HepG2 (cell line): ENCODE measurements around the gene CCN2. TPM values are rescaled to one million over a fixed set of nuclear protein-coding genes. Genes with fewer than 3 reads are reported as not detected.

Source experiments
- ATAC-seq: fragments of 200-7000 bp; cut with Tn5 transposase; 3 replicates; pipeline ENCODE4 v1.9.1; 2020; ENCODE audit warnings: mild to moderate bottlenecking, moderate library complexity
- BruUV-seq: library from RNA; stranded (reverse); fragments of 400-500 nt; replicated peaks from 2 replicates; lab custom pipeline; 2021; lab: Mats Ljungman, UMichigan
- CTCF ChIA-PET: fragments of 300-600 bp; formaldehyde crosslinking; extraction: SDS; loops from one replicate; lab custom pipeline; 2021; ENCODE audit warnings: low total read pairs, inconsistent platforms, low intra/inter-chr PET ratio; lab: Yijun Ruan, JAX
- POLR2A ChIA-PET: fragments of 350-600 bp; sonication (Branson Sonifier 250); formaldehyde crosslinking; loops from one replicate; lab custom pipeline; 2020; ENCODE audit warnings: antibody characterized with exemption, inconsistent platforms; lab: Yijun Ruan, JAX
- DNase-seq: peaks from one replicate; pipeline ENCODE4 v3.0.0-alpha.2; 2015; ENCODE audit warnings: low spot score
- FAIRE-seq: peaks from 3 replicates; lab custom pipeline; 2011; peaks lifted over from hg19 to GRCh38; lab: Jason Lieb, UNC
- H2AFZ ChIP-seq: one replicate; pipeline ENCODE4 v1.6.1; 2011; ENCODE audit warnings: low read length, inconsistent platforms
- H3K27ac ChIP-seq: fragments of 300-600 bp; 3 replicates; pipeline ENCODE4 v1.8.0; 2011; ENCODE audit warnings: mixed run types, mild to moderate bottlenecking, mixed read lengths, low read length, inconsistent platforms; ENCODE audit not compliant: insufficient read depth; ENCODE audit errors: extremely low read length
- H3K27me3 ChIP-seq, 2 experiments: fragments of 200-600 bp in 1 of 2; 2 replicates in 1 of 2; 3 replicates in 1 of 2; pipeline versions ENCODE4 v1.6.0 to v1.8.0; 2011; ENCODE audit warnings: low read length in 2 of 2, mild to moderate bottlenecking in 2 of 2, moderate library complexity in 2 of 2, inconsistent platforms in 1 of 2; ENCODE audit not compliant: insufficient read depth in 2 of 2, control insufficient read depth in 1 of 2
- H3K36me3 ChIP-seq, 2 experiments: fragments of 200-600 bp in 1 of 2; replicated peaks in 1 of 2; 2 replicates in 1 of 2; 3 replicates in 1 of 2; pipeline versions ENCODE4 v1.5.1 to v1.8.0; 2011; ENCODE audit warnings: low read length in 2 of 2, inconsistent platforms in 1 of 2; ENCODE audit not compliant: insufficient read depth in 2 of 2, control insufficient read depth in 1 of 2
- H3K4me1 ChIP-seq: 2 replicates; pipeline ENCODE4 v1.5.1; 2012; ENCODE audit warnings: low read length, inconsistent platforms; ENCODE audit not compliant: insufficient read depth
- H3K4me2 ChIP-seq: 2 replicates; pipeline ENCODE4 v1.6.0; 2011; ENCODE audit warnings: low read depth, low read length, inconsistent platforms
- H3K4me3 ChIP-seq, 3 experiments: fragments of 200-600 bp in 1 of 3; sonication (generic), shearing (Covaris generic) in 1 of 3; replicated peaks in 1 of 3; 2 replicates each; pipeline ENCODE4 v1.5.1; 2011 to 2016; ENCODE audit warnings: low read length in 3 of 3, inconsistent platforms in 2 of 3, low read depth in 2 of 3, mild to moderate bottlenecking in 2 of 3, control low read depth in 1 of 3, mixed read lengths in 1 of 3; ENCODE audit not compliant: insufficient read depth in 1 of 3
- H3K79me2 ChIP-seq: one replicate; pipeline ENCODE4 v1.6.1; 2011; ENCODE audit warnings: low read length, inconsistent platforms; ENCODE audit not compliant: insufficient read depth
- H3K9ac ChIP-seq: 2 replicates; pipeline ENCODE4 v1.6.0; 2011; ENCODE audit warnings: mild to moderate bottlenecking, low read depth, low read length, inconsistent platforms; ENCODE audit not compliant: insufficient read depth
- H3K9me3 ChIP-seq: 2 replicates; pipeline ENCODE4 v1.5.1; 2012; ENCODE audit warnings: mild to moderate bottlenecking, low read length
- H4K20me1 ChIP-seq: 2 replicates; pipeline ENCODE4 v1.6.0; 2011; ENCODE audit warnings: inconsistent platforms, mild to moderate bottlenecking, low read length, moderate library complexity; ENCODE audit not compliant: insufficient read depth
- AGO2 ChIP-seq: fragments of 200-400 bp; formaldehyde crosslinking; optimal IDR thresholded peaks from 2 replicates; pipeline ENCODE3; 2017; ENCODE audit warnings: mild to moderate bottlenecking, low read depth, low read length, moderate library complexity
- FOXJ3 ChIP-seq: sonication (generic); formaldehyde crosslinking; IDR thresholded peaks from 2 replicates; pipeline ENCODE4 v1.4.0; 2020; ENCODE audit warnings: missing genetic modification reagents, mild to moderate bottlenecking, borderline replicate concordance
- ZNF10 ChIP-seq: sonication (generic); formaldehyde crosslinking; IDR thresholded peaks from 2 replicates; pipeline ENCODE4 v1.4.0; 2020; ENCODE audit warnings: mild to moderate bottlenecking, low read depth, missing genetic modification reagents, borderline replicate concordance
- ZNF124 ChIP-seq: sonication (generic); formaldehyde crosslinking; IDR thresholded peaks from 2 replicates; pipeline ENCODE4 v1.4.0; 2020; ENCODE audit warnings: missing genetic modification reagents
- WGBS: methylation state at CpG from one replicate; pipeline ENCODE4 v1.1.6; 2017; ENCODE audit warnings: low lambda C conversion rate; 5-methylcytosine and 5-hydroxymethylcytosine counted together
- in situ Hi-C: cut with HindIII; loops from 2 replicates; pipeline ENCODE4 v1.10.0; 2017; ENCODE audit warnings: low pct_unique_long_range_greater_than_20kb; ENCODE audit not compliant: extremely low pct_ligation_motif_present
- intact Hi-C: fragments of 100-400 bp; cut with micrococcal nuclease; formaldehyde crosslinking; loops from one replicate; pipeline ENCODE4 v1.10.0; 2022; ENCODE audit not compliant: unreplicated experiment
- polyA plus RNA-seq, 8 experiments: library from polyadenylated mRNA; depleted of rRNA in 3 of 8; stranded (reverse) in 7 of 8; unstranded in 1 of 8; fragments of >200 nt; fragmentation: Illumina TruSeq in 4 of 8; extraction: Trizol in 4 of 8; gene quantifications; 2 replicates each; pipeline versions ENCODE4 v1.2.1 to v1.2.3, GENCODE V29; 2011 to 2016; ENCODE audit warnings: low read depth in 4 of 8, missing spikeins in 1 of 8, mixed read lengths in 1 of 8; ENCODE audit not compliant: insufficient read depth in 1 of 8
- total RNA-seq, 5 experiments: library from RNA; depleted of rRNA; stranded (reverse); fragments of >200 nt; fragmentation: Illumina TruSeq; extraction: Trizol; gene quantifications; 2 replicates each; pipeline ENCODE4 v1.2.3, GENCODE V29; 2016; ENCODE audit warnings: low read depth in 1 of 5
- TF ChIP-seq, protein P1 (sequence below), 2 experiments: fragments of 450-650 bp in 1 of 2; sonication (generic) in 1 of 2; formaldehyde crosslinking in 1 of 2; IDR thresholded peaks; 2 replicates each; pipeline versions ENCODE4 v1.6.1 to v1.8.0; 2016 to 2022; ENCODE audit warnings: antibody characterized with exemption in 1 of 2, mild to moderate bottlenecking in 1 of 2, missing genetic modification reagents in 1 of 2
- TF ChIP-seq, protein P2 (sequence below), 2 experiments: fragments of 450-650 bp in 1 of 2; sonication (generic) in 1 of 2; formaldehyde crosslinking; IDR thresholded peaks; 2 replicates each; pipeline versions ENCODE4 v1.5.0 to v1.8.0; 2020 to 2022; ENCODE audit warnings: mild to moderate bottlenecking in 1 of 2, missing genetic modification reagents in 1 of 2

The CCN2 gene
- total and polyA plus RNA-seq, 2 of the 13 experiments (the other 11 are each of a cell fraction or from before 2014, with no cell fraction given), result 34.7 to 316 TPM

DNA sequence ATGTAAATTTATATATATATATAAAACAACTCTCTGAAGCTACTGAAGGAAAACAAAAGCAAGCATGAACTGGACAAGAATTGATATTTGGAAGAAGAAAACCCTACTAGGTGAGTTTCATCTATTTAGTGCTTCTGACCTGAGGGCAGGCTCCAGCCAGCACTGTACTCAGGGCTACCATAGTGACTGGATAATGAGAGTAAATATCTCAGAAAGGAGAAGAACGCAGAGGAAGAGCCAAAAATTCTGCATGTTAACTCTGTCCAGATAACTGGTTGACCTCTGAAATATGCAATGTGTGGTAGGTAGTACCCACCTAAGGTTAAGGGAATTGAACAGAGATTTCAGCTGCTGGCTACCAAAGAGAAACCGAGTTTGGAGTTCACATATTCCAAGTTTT is 41.4 kb upstream of the CCN2 start:
- no peak overlapping the region for H3K27ac ChIP-seq
- ATAC-seq (no peak), FAIRE-seq (no peak), DNase-seq (no peak)
- WGBS, result 67% methylated on average over 2 of the region's 2 CpGs
- BruUV-seq, result no TSS peak
- H3K27me3 ChIP-seq, result no peaks in the 10 kb centered on the region
- H3K36me3 ChIP-seq, result no peaks in the 10 kb centered on the region
- H4K20me1 ChIP-seq, result no peaks in the 10 kb centered on the region
- no peak overlapping the region for H2AFZ ChIP-seq
- peaks cover 12% of the 10 kb centered on the region for H3K9me3 ChIP-seq
- POLR2A ChIA-PET, result no interaction called here
- no peak overlapping the region for H3K9ac ChIP-seq
- no peak overlapping the region for H3K4me3 ChIP-seq
- CTCF ChIA-PET, result no interaction called here
- no peaks in the 10 kb centered on the region for H3K79me2 ChIP-seq
- H3K4me2 ChIP-seq, result no peak overlapping the region
- in situ Hi-C loops, result no loop called here
- intact Hi-C loops, result no loop called here
- peaks cover 10% of the 10 kb centered on the region for H3K4me1 ChIP-seq
- TF ChIP-seq ZNF10 (CRISPR knock-in tag), result no peak

DNA sequence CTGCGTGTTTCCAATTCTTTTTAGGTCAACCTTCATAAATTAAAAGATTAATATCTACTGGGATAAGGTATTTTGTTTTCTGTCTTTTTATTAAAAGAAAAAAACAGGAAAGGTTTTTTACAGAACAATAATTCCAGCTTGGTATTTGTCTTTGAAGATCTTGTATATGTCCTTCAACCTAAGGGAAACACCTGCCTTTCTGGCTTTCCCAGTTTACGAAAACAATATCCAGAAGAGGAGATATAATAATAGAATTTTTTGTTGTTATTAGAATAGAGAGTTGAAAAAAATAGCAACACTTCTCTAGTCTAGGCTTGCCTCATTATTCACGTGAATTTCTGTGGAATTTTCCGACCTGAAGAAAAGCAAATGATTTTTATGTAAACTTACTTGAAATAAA is 37.9 kb upstream of the CCN2 start:
- Histone ChIP-seq H3K9ac (no peak overlapping the region), H2AFZ (no peak overlapping the region), H3K4me1 (peaks cover 9% of the 10 kb centered on the region), H3K27ac (no peak overlapping the region), H4K20me1 (no peaks in the 10 kb centered on the region), H3K36me3 (no peaks in the 10 kb centered on the region), H3K27me3 (no peaks in the 10 kb centered on the region), H3K4me3 (no peak overlapping the region), H3K4me2 (no peak overlapping the region), H3K9me3 (peaks cover 12% of the 10 kb centered on the region), H3K79me2 (no peaks in the 10 kb centered on the region)
- TF ChIP-seq, protein P1, sequence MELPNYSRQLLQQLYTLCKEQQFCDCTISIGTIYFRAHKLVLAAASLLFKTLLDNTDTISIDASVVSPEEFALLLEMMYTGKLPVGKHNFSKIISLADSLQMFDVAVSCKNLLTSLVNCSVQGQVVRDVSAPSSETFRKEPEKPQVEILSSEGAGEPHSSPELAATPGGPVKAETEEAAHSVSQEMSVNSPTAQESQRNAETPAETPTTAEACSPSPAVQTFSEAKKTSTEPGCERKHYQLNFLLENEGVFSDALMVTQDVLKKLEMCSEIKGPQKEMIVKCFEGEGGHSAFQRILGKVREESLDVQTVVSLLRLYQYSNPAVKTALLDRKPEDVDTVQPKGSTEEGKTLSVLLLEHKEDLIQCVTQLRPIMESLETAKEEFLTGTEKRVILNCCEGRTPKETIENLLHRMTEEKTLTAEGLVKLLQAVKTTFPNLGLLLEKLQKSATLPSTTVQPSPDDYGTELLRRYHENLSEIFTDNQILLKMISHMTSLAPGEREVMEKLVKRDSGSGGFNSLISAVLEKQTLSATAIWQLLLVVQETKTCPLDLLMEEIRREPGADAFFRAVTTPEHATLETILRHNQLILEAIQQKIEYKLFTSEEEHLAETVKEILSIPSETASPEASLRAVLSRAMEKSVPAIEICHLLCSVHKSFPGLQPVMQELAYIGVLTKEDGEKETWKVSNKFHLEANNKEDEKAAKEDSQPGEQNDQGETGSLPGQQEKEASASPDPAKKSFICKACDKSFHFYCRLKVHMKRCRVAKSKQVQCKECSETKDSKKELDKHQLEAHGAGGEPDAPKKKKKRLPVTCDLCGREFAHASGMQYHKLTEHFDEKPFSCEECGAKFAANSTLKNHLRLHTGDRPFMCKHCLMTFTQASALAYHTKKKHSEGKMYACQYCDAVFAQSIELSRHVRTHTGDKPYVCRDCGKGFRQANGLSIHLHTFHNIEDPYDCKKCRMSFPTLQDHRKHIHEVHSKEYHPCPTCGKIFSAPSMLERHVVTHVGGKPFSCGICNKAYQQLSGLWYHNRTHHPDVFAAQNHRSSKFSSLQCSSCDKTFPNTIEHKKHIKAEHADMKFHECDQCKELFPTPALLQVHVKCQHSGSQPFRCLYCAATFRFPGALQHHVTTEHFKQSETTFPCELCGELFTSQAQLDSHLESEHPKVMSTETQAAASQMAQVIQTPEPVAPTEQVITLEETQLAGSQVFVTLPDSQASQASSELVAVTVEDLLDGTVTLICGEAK (IDR thresholded peaks at IDR 0.05), result no peak
- TF ChIP-seq, protein P1 (CRISPR knock-in tag; IDR thresholded peaks at IDR 0.05), result no peak
- TF ChIP-seq, protein P2, sequence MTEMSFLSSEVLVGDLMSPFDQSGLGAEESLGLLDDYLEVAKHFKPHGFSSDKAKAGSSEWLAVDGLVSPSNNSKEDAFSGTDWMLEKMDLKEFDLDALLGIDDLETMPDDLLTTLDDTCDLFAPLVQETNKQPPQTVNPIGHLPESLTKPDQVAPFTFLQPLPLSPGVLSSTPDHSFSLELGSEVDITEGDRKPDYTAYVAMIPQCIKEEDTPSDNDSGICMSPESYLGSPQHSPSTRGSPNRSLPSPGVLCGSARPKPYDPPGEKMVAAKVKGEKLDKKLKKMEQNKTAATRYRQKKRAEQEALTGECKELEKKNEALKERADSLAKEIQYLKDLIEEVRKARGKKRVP (CRISPR knock-in tag; IDR thresholded peaks at IDR 0.05), result no peak
- TF ChIP-seq AGO2, result no peak
- TF ChIP-seq FOXJ3 (CRISPR knock-in tag), result no peak
- TF ChIP-seq ZNF124 (CRISPR knock-in tag), result no peak
- FAIRE-seq (no peak), DNase-seq (no peak), ATAC-seq (no peak)
- BruUV-seq, result no TSS peak
- POLR2A ChIA-PET, result interaction anchor here (0.9 kb wide), 1 partner anchor 9 kb away, joined by 3 read pairs; no protein-coding TSS in a partner anchor
- 97% methylated on average over 4 of the region's 4 CpGs for WGBS
- CTCF ChIA-PET, result no interaction called here
- intact Hi-C loops (no loop called here), in situ Hi-C loops (no loop called here)
